Measurements from ENCODE around the gene FGF12.

The FGF12 gene

DNA sequence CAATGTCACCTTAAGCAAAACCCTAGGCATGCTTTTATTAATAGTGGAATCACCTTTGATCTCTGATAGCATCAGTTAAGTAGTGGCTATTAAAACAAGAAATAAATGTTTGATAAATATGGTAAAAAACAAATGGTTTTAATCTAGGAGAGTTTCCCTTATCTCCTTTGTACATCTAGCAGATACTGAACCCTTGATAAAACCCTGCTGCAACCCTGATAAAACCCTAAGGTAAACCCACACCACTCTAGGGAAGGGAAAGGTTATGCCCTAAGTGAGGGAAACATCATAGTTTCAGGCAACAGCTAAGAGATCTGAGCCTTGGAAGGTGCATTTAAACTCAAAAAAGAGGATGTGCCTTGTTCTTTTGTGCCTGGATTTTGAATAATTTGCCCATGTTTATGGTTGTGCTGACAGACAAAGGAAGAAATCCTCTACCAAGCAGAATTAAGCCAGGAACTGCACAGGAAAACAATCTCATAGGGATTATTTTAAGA lies 309.7 kb downstream of the FGF12 start:
- H3K4me3 ChIP-seq (ENCODE audit: low read depth, low read length) = no peak overlapping the region
- no peaks in the 10 kb centered on the region; the same call in 1 of the 2 replicates for H3K27me3 ChIP-seq (ENCODE audit: insufficient read depth, low read length)
- H3K36me3 ChIP-seq (ENCODE audit: insufficient read depth, low read length) = no peaks in the 10 kb centered on the region
- H3K4me1 ChIP-seq (ENCODE audit: control insufficient read depth, insufficient read depth, low read length, unreplicated experiment) = peaks cover 3% of the 10 kb centered on the region
- H3K79me2 ChIP-seq (ENCODE audit: control insufficient read depth, insufficient read depth, low read length, unreplicated experiment) = no peaks in the 10 kb centered on the region
- H2AFZ ChIP-seq (ENCODE audit: low read length, unreplicated experiment) = no peak overlapping the region
- no peak overlapping the region for H3K27ac ChIP-seq (ENCODE audit: low read depth, low read length)

- Histone ChIP-seq H3K4me1 (ENCODE audit: control insufficient read depth, insufficient read depth, low read length, unreplicated experiment) (no peaks in the 10 kb centered on the region), H3K79me2 (ENCODE audit: control insufficient read depth, insufficient read depth, low read length, unreplicated experiment) (no peaks in the 10 kb centered on the region), H3K27me3 (ENCODE audit: insufficient read depth, low read length) (peaks cover 4% of the 10 kb centered on the region; the same call in 1 of the 2 replicates), H2AFZ (ENCODE audit: low read length, unreplicated experiment) (no peak overlapping the region), H3K27ac (ENCODE audit: low read depth, low read length) (no peak overlapping the region), H3K36me3 (ENCODE audit: insufficient read depth, low read length) (no peaks in the 10 kb centered on the region), H3K4me3 (ENCODE audit: low read depth, low read length) (no peak overlapping the region)
Observed at GRCh38 chr3:192417017-192417416, 310.3 kb downstream of the FGF12 start.

- H3K4me1 ChIP-seq (ENCODE audit: control insufficient read depth, insufficient read depth, low read length, unreplicated experiment) = no peaks in the 10 kb centered on the region
- no peaks in the 10 kb centered on the region for H3K79me2 ChIP-seq (ENCODE audit: control insufficient read depth, insufficient read depth, low read length, unreplicated experiment)
- H3K4me3 ChIP-seq (ENCODE audit: low read depth, low read length) = no peak overlapping the region
- H3K27ac ChIP-seq (ENCODE audit: low read depth, low read length) = no peak overlapping the region
- no peak overlapping the region for H2AFZ ChIP-seq (ENCODE audit: low read length, unreplicated experiment)
- no peaks in the 10 kb centered on the region for H3K36me3 ChIP-seq (ENCODE audit: insufficient read depth, low read length)
- H3K27me3 ChIP-seq (ENCODE audit: insufficient read depth, low read length) = peaks cover 39% of the 10 kb centered on the region
Observed at GRCh38 chr3:192413461-192413860, 313.9 kb downstream of the FGF12 start.

DNA sequence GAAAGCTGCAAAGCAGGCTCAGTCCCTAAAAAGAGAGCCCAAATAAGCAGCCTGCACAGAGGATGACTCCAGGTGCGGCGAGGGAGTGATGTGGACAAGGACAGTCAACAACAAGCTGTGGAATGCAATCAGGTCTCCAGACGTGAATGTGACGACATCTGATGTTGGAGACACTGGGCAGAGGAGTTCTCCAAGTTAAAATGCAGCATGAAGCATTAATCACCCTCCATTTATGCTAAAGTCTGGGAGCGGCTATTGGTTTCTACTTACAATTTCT lies 316.7 kb downstream of the FGF12 start:
- no peak overlapping the region for H2AFZ ChIP-seq (ENCODE audit: low read length, unreplicated experiment)
- no peaks in the 10 kb centered on the region for H3K4me1 ChIP-seq (ENCODE audit: control insufficient read depth, insufficient read depth, low read length, unreplicated experiment)
- H3K79me2 ChIP-seq (ENCODE audit: control insufficient read depth, insufficient read depth, low read length, unreplicated experiment) = no peaks in the 10 kb centered on the region
- H3K27me3 ChIP-seq (ENCODE audit: insufficient read depth, low read length) = peaks cover 62% of the 10 kb centered on the region
- no peak overlapping the region for H3K27ac ChIP-seq (ENCODE audit: low read depth, low read length)
- H3K4me3 ChIP-seq (ENCODE audit: low read depth, low read length) = no peak overlapping the region
- H3K36me3 ChIP-seq (ENCODE audit: insufficient read depth, low read length) = no peaks in the 10 kb centered on the region

GRCh38 chr3:192409838-192410683 lies 317.3 kb downstream of the FGF12 start:
- Histone ChIP-seq H3K27me3 (ENCODE audit: insufficient read depth, low read length) (peaks cover 68% of the 10 kb centered on the region), H3K4me1 (ENCODE audit: control insufficient read depth, insufficient read depth, low read length, unreplicated experiment) (no peaks in the 10 kb centered on the region), H3K36me3 (ENCODE audit: insufficient read depth, low read length) (no peaks in the 10 kb centered on the region), H3K27ac (ENCODE audit: low read depth, low read length) (no peak overlapping the region), H2AFZ (ENCODE audit: low read length, unreplicated experiment) (no peak overlapping the region), H3K4me3 (ENCODE audit: low read depth, low read length) (peak overlapping the region; percentile 73), H3K79me2 (ENCODE audit: control insufficient read depth, insufficient read depth, low read length, unreplicated experiment) (no peaks in the 10 kb centered on the region)

DNA sequence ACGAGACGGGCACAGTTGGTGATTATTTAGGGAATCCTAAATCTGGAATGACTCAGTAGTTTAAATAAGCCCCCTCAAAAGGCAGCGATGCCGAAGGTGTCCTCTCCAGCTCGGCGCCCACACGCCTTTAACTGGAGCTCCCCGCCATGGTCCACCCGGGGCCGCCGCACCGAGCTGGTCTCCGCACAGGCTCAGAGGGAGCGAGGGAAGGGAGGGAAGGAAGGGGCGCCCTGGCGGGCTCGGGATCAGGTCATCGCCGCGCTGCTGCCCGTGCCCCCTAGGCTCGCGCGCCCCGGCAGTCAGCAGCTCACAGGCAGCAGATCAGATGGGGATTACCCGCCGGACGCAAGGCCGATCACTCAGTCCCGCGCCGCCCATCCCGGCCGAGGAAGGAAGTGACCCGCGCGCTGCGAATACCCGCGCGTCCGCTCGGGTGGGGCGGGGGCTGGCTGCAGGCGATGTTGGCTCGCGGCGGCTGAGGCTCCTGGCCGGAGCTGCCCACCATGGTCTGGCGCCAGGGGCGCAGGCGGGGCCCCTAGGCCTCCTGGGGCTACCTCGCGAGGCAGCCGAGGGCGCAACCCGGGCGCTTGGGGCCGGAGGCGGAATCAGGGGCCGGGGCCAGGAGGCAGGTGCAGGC lies 318.0 kb downstream of the FGF12 start:
- H3K4me3 ChIP-seq (ENCODE audit: low read depth, low read length) = peak overlapping the region; percentile 73
- H3K4me1 ChIP-seq (ENCODE audit: control insufficient read depth, insufficient read depth, low read length, unreplicated experiment) = no peaks in the 10 kb centered on the region
- H3K27ac ChIP-seq (ENCODE audit: low read depth, low read length) = no peak overlapping the region
- peaks cover 72% of the 10 kb centered on the region for H3K27me3 ChIP-seq (ENCODE audit: insufficient read depth, low read length)
- no peaks in the 10 kb centered on the region for H3K79me2 ChIP-seq (ENCODE audit: control insufficient read depth, insufficient read depth, low read length, unreplicated experiment)
- H3K36me3 ChIP-seq (ENCODE audit: insufficient read depth, low read length) = no peaks in the 10 kb centered on the region
- peak overlapping the region; percentile 65 for H2AFZ ChIP-seq (ENCODE audit: low read length, unreplicated experiment)

- Histone ChIP-seq H3K79me2 (ENCODE audit: control insufficient read depth, insufficient read depth, low read length, unreplicated experiment) (no peaks in the 10 kb centered on the region), H3K4me1 (ENCODE audit: control insufficient read depth, insufficient read depth, low read length, unreplicated experiment) (no peaks in the 10 kb centered on the region), H3K36me3 (ENCODE audit: insufficient read depth, low read length) (no peaks in the 10 kb centered on the region), H3K27ac (ENCODE audit: low read depth, low read length) (no peak overlapping the region), H3K27me3 (ENCODE audit: insufficient read depth, low read length) (peaks cover 72% of the 10 kb centered on the region), H2AFZ (ENCODE audit: low read length, unreplicated experiment) (peak overlapping the region; percentile 65), H3K4me3 (ENCODE audit: low read depth, low read length) (peak overlapping the region; percentile 73)
Observed at GRCh38 chr3:192408647-192409200, 318.6 kb downstream of the FGF12 start.

- no peak overlapping the region for H3K27ac ChIP-seq (ENCODE audit: low read depth, low read length)
- no peaks in the 10 kb centered on the region for H3K4me1 ChIP-seq (ENCODE audit: control insufficient read depth, insufficient read depth, low read length, unreplicated experiment)
- no peaks in the 10 kb centered on the region for H3K36me3 ChIP-seq (ENCODE audit: insufficient read depth, low read length)
- peaks cover 72% of the 10 kb centered on the region for H3K27me3 ChIP-seq (ENCODE audit: insufficient read depth, low read length)
- no peak overlapping the region for H2AFZ ChIP-seq (ENCODE audit: low read length, unreplicated experiment)
- H3K4me3 ChIP-seq (ENCODE audit: low read depth, low read length) = peak overlapping the region; percentile 73
- no peaks in the 10 kb centered on the region for H3K79me2 ChIP-seq (ENCODE audit: control insufficient read depth, insufficient read depth, low read length, unreplicated experiment)
Observed at GRCh38 chr3:192408007-192408646, 319.2 kb downstream of the FGF12 start.

- no peaks in the 10 kb centered on the region for H3K36me3 ChIP-seq (ENCODE audit: insufficient read depth, low read length)
- no peak overlapping the region for H3K4me3 ChIP-seq (ENCODE audit: low read depth, low read length)
- H3K79me2 ChIP-seq (ENCODE audit: control insufficient read depth, insufficient read depth, low read length, unreplicated experiment) = no peaks in the 10 kb centered on the region
- H3K27ac ChIP-seq (ENCODE audit: low read depth, low read length) = no peak overlapping the region
- H3K4me1 ChIP-seq (ENCODE audit: control insufficient read depth, insufficient read depth, low read length, unreplicated experiment) = no peaks in the 10 kb centered on the region
- H3K27me3 ChIP-seq (ENCODE audit: insufficient read depth, low read length) = 0 out of 2 replicates have a peak, but pooled peaks cover under 1% of the 10 kb centered on the region
- H2AFZ ChIP-seq (ENCODE audit: low read length, unreplicated experiment) = no peak overlapping the region
Observed at GRCh38 chr3:192399767-192400166, 327.6 kb downstream of the FGF12 start.

DNA sequence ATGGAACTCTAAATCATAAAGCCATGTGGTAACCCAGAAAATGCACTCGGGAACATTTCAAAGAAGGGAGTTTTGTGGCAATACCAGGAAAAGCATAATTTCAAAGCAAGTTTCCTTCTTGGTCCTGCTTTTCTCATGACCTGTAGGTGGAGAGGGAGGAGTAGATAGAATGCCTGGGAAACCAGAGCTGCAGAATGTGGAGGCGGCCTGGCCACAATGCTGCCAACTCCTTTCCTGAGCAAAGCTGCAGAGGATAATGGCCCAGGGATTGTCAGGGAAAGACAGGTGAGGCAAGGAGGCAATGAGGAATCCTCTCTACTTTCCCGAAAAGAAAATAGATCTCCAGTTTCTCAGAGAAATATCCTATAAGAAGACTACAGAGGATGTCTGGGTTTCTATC lies 330.3 kb downstream of the FGF12 start:
- Histone ChIP-seq H3K36me3 (ENCODE audit: insufficient read depth, low read length) (no peaks in the 10 kb centered on the region), H3K4me1 (ENCODE audit: control insufficient read depth, insufficient read depth, low read length, unreplicated experiment) (no peaks in the 10 kb centered on the region)

More for the DNA sequence above, 330.3 kb downstream of the FGF12 start:
- Histone ChIP-seq H3K79me2 (ENCODE audit: control insufficient read depth, insufficient read depth, low read length, unreplicated experiment) (no peaks in the 10 kb centered on the region), H3K27me3 (ENCODE audit: insufficient read depth, low read length) (no peaks in the 10 kb centered on the region), H3K4me3 (ENCODE audit: low read depth, low read length) (no peak overlapping the region), H2AFZ (ENCODE audit: low read length, unreplicated experiment) (no peak overlapping the region), H3K27ac (ENCODE audit: low read depth, low read length) (no peak overlapping the region)

Data from ACC112 (cell line).